Measurements from ENCODE around the gene FAM169A.

- TF ChIP-seq REST (IDR thresholded peaks at IDR 0.05; ENCODE audit: low read depth) (no peak), POLR2A (IDR thresholded peaks at IDR 0.05; ENCODE audit: borderline replicate concordance, extremely low read depth, insufficient read depth, insufficient read length) (no peak), CTCF (IDR thresholded peaks at IDR 0.05 in 2 of 3, conservative IDR thresholded peaks at IDR 0.05 in 1 of 3; ENCODE audit: borderline replicate concordance in 1 of 3, insufficient read depth in 1 of 3, low read depth in 2 of 3, low read length in 2 of 3) (no peak), SIN3A (IDR thresholded peaks at IDR 0.05; ENCODE audit: low read depth) (no peak), EZH2 (IDR thresholded peaks at IDR 0.05) (no peak), POLR2AphosphoS5 (IDR thresholded peaks at IDR 0.05; ENCODE audit: low read depth, low read length) (no peak), ATF3 (IDR thresholded peaks at IDR 0.05) (no peak), EZH2phosphoT487 (IDR thresholded peaks at IDR 0.05; ENCODE audit: borderline replicate concordance) (no peak), RAD21 (IDR thresholded peaks at IDR 0.05; ENCODE audit: low read depth) (no peak), TCF7L2 (IDR thresholded peaks at IDR 0.05; ENCODE audit: borderline replicate concordance, extremely low read depth, insufficient read depth, insufficient read length) (no peak), FOSL1 (IDR thresholded peaks at IDR 0.05; ENCODE audit: low read depth) (no peak), CEBPB (IDR thresholded peaks at IDR 0.05; ENCODE audit: low read depth) (no peak)
Observed at GRCh38 chr5:74810915-74811314, 55.3 kb downstream of the FAM169A start.
